Measurements from ENCODE around the gene CHRNB2. TPM values are rescaled to one million over a fixed set of nuclear protein-coding genes. Genes with fewer than 3 reads are reported as not detected.

CHRNB2 gene
- total RNA-seq, 4 donors from 2014 or later = not detected

DNA sequence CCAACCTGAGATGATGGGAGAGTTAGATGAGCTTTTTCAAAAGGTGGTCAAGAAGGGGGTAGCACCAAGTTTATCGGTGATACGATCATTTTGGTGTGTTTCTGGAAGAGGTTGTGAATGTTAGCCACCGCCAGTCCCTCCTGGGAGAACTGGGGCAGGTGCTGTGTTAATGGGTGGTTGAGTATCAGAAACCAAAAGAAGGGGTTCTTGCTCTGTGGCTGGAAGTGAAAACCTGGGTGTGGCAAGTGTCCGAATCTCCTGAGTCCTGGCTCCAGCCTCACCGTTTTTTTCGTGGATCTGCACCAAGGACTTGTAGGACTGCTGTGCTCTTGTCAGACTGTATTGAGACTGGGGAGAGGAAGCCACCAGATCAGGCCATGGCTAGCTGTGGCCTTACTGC, 16.9 kb upstream of the CHRNB2 start:
- TF ChIP-seq, protein P1, sequence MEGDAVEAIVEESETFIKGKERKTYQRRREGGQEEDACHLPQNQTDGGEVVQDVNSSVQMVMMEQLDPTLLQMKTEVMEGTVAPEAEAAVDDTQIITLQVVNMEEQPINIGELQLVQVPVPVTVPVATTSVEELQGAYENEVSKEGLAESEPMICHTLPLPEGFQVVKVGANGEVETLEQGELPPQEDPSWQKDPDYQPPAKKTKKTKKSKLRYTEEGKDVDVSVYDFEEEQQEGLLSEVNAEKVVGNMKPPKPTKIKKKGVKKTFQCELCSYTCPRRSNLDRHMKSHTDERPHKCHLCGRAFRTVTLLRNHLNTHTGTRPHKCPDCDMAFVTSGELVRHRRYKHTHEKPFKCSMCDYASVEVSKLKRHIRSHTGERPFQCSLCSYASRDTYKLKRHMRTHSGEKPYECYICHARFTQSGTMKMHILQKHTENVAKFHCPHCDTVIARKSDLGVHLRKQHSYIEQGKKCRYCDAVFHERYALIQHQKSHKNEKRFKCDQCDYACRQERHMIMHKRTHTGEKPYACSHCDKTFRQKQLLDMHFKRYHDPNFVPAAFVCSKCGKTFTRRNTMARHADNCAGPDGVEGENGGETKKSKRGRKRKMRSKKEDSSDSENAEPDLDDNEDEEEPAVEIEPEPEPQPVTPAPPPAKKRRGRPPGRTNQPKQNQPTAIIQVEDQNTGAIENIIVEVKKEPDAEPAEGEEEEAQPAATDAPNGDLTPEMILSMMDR (IDR thresholded peaks at IDR 0.05 in 4 of 5, conservative IDR thresholded peaks at IDR 0.05 in 1 of 5) = no peak
- TF ChIP-seq POLR2A (IDR thresholded peaks at IDR 0.05) = no peak
- intact Hi-C loops (cut with DNase I; ENCODE audit: low total_unique reads) (loop anchor here (10.0 kb wide), 1 partner anchor 356 kb away; the partner anchor contains the start of gene TPM3), in situ Hi-C loops (cut with MboI; ENCODE audit: low sequenced_read_pairs in 4 of 4) (loop anchor here in 2 of 4 donors (5.0 to 25.0 kb wide), 2 partner anchors 68 to 212 kb away; no protein-coding TSS in a partner anchor)
- no peak for DNase-seq
- no peak for ATAC-seq
- Histone ChIP-seq H3K4me3 (no peak overlapping the region), H3K36me3 (peaks cover 0 to 72% of the 10 kb centered on the region in 2 donors), H3K4me1 (peaks cover 16 to 17% of the 10 kb centered on the region in 2 donors), H3K9me3 (no peaks in the 10 kb centered on the region), H3K27ac (no peak overlapping the region), H3K27me3 (no peaks in the 10 kb centered on the region)

DNA sequence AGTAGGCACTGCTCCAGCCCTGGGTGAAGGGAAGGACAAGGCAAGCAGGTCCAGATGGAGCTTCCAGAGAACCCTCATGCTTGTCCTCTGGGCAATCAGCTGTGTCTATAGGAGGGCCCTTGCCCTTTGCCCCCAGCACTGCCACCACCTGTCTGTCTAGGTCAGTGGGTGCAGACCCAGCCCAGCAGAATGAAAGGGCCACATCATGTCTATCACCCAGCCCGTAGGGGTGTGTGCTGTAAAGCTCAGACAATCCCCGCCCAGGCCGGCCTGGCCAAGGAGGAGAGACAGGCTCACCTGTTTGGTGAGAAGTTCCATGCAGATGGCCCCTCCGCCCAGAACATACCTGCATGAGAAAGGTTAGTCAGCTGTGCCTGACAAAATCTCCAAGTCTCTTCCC, 16.1 kb upstream of the CHRNB2 start:
- no peaks in the 10 kb centered on the region for H3K9me3 ChIP-seq
- no peak overlapping the region for H3K4me3 ChIP-seq
- no peak overlapping the region for H3K27ac ChIP-seq
- no peaks in the 10 kb centered on the region for H3K27me3 ChIP-seq
- DNase-seq (no peak), ATAC-seq (no peak)
- TF ChIP-seq, protein P1 (IDR thresholded peaks at IDR 0.05 in 4 of 5, conservative IDR thresholded peaks at IDR 0.05 in 1 of 5) = no peak
- no peak for TF ChIP-seq POLR2A (IDR thresholded peaks at IDR 0.05)
- H3K36me3 ChIP-seq = peaks cover 0 to 74% of the 10 kb centered on the region in 2 donors
- intact Hi-C loops (cut with DNase I; ENCODE audit: low total_unique reads) = loop anchor here (10.0 kb wide), 1 partner anchor 357 kb away; the partner anchor contains the start of gene TPM3
- in situ Hi-C loops (cut with MboI; ENCODE audit: low sequenced_read_pairs in 4 of 4) = loop anchor here in 2 of 4 donors (5.0 to 25.0 kb wide), 2 partner anchors 69 to 211 kb away; no protein-coding TSS in a partner anchor
- H3K4me1 ChIP-seq = peaks cover 20 to 24% of the 10 kb centered on the region in 2 donors

DNA sequence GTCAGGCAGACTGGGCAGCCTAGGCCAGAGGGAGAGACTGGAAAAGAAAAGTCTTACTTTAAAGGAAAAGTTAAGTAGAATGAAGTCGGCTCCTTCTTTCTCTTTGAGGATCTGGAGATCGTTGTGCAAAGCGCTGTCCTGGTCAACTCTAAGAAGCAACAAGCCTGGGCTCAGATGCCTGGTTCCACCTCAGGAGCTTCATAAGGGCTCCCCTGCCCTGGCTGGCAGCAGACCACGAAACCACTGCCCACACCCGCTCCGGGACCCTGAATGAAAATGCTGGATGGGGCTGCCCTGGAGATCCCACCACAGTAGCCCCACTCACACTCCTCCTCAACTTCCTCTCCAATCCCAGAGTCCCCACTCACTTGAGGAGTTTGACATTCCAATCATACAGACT, 15.5 kb upstream of the CHRNB2 start:
- ATAC-seq = no peak
- Histone ChIP-seq H3K36me3 (peaks cover 0 to 74% of the 10 kb centered on the region in 2 donors), H3K4me1 (peaks cover 26 to 29% of the 10 kb centered on the region in 2 donors), H3K27ac (no peak overlapping the region), H3K9me3 (no peaks in the 10 kb centered on the region), H3K27me3 (no peaks in the 10 kb centered on the region), H3K4me3 (no peak overlapping the region)
- in situ Hi-C loops (cut with MboI; ENCODE audit: low sequenced_read_pairs in 4 of 4) = loop anchor here in 2 of 4 donors (5.0 to 25.0 kb wide), 2 partner anchors 70 to 210 kb away; no protein-coding TSS in a partner anchor
- intact Hi-C loops (cut with DNase I; ENCODE audit: low total_unique reads) = loop anchor here (10.0 kb wide), 1 partner anchor 357 kb away; the partner anchor contains the start of gene TPM3
- no peak for DNase-seq
- no peak for TF ChIP-seq POLR2A (IDR thresholded peaks at IDR 0.05)
- TF ChIP-seq, protein P1 (IDR thresholded peaks at IDR 0.05 in 4 of 5, conservative IDR thresholded peaks at IDR 0.05 in 1 of 5) = no peak

DNA sequence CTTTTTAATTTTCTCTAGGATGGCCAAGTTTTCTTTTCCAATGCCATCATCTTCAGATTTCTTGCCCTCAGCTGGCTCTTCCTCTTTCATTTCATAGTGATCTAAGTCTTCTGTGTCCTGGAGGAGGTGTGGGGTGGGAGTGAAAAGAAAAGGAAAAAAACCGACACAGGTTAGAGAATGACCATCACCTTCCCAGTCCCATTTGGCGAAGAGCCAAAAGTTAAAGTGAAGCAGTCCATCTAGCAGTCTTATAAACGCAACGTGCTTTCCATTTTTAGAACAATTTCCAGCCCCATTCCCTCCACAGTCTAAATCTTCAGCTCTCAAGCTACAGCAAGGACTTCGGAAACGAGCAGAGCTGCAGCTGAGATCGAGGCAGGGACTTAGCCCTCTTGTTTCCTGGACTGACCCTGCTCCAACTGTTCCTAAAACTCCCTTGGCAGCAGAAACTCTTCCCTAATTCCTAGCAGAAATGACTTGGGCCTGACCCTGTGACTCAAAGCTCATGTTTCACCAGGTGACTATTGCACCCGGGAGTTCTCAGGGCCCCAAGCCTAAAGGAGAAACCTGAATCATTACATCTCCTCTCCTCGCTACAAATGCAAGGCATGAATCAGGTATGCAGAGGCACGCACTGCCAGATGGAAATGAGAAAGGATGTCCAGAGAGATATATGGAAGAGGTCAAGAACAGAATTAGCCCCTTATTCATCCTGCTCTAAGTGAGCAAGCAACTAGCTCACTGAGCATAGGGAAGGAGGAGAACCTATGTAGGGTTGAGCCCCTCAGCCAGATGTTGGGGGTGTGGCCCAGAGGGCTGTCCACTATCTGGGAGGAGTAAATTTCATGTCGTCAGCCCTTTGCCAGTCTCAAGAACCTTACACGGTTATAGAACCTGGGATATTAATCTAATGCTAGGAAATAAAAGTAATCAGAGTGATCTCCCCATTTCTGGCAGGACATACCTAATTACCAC, 14.2 kb upstream of the CHRNB2 start:
- H3K27ac ChIP-seq = peak overlapping the region; percentile 34 to 63 (median 59)
- ATAC-seq (peak; percentile 72), DNase-seq (peak; percentile 30 to 48)
- peaks cover 0 to 74% of the 10 kb centered on the region in 2 donors for H3K36me3 ChIP-seq
- no peaks in the 10 kb centered on the region for H3K9me3 ChIP-seq
- peaks cover 32 to 36% of the 10 kb centered on the region in 2 donors for H3K4me1 ChIP-seq
- TF ChIP-seq, protein P1 (IDR thresholded peaks at IDR 0.05 in 4 of 5, conservative IDR thresholded peaks at IDR 0.05 in 1 of 5) = no peak
- no peaks in the 10 kb centered on the region for H3K27me3 ChIP-seq
- intact Hi-C loops (cut with DNase I; ENCODE audit: low total_unique reads) = loop anchor here (1.0 to 10.0 kb wide), 2 partner anchors 154 to 359 kb away; partner anchors contain the start of gene TPM3
- no peak overlapping the region for H3K4me3 ChIP-seq
- in situ Hi-C loops (cut with MboI; ENCODE audit: low sequenced_read_pairs in 4 of 4) = loop anchor here in 2 of 4 donors (5.0 to 25.0 kb wide), 2 partner anchors 71 to 209 kb away; no protein-coding TSS in a partner anchor

Data from gastrocnemius medialis (tissue), 4 donors.